Measurements from ENCODE around the gene MROH2B.

- TF ChIP-seq BHLHE40 (IDR thresholded peaks at IDR 0.05; ENCODE audit: borderline replicate concordance) (no peak), SP1 (IDR thresholded peaks at IDR 0.05) (no peak), NFRKB (IDR thresholded peaks at IDR 0.05) (no peak), FOXM1 (IDR thresholded peaks at IDR 0.05; ENCODE audit: borderline replicate concordance) (no peak), ARNT (IDR thresholded peaks at IDR 0.05) (no peak), FOXA1 (IDR thresholded peaks at IDR 0.05) (no peak), SUZ12 (IDR thresholded peaks at IDR 0.05) (no peak), TARDBP (IDR thresholded peaks at IDR 0.05) (no peak)
- TF ChIP-seq, protein P1, sequence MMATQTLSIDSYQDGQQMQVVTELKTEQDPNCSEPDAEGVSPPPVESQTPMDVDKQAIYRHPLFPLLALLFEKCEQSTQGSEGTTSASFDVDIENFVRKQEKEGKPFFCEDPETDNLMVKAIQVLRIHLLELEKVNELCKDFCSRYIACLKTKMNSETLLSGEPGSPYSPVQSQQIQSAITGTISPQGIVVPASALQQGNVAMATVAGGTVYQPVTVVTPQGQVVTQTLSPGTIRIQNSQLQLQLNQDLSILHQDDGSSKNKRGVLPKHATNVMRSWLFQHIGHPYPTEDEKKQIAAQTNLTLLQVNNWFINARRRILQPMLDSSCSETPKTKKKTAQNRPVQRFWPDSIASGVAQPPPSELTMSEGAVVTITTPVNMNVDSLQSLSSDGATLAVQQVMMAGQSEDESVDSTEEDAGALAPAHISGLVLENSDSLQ (IDR thresholded peaks at IDR 0.05) = no peak
Measured at GRCh38 chr5:40991168-40991980, 79.8 kb downstream of the MROH2B start.

Data from HEK293T (cell line).